Measurements from ENCODE around the gene NUDT22. TPM values are rescaled to one million over a fixed set of nuclear protein-coding genes. Genes with fewer than 3 reads are reported as not detected.
A peak's percentile ranks its signal among the peaks of the same experiment; 100 is the strongest.

Gene NUDT22
- total RNA-seq, 1 donor from 2014 or later, result 40.7 TPM

GRCh38 chr11:64231546-64231945 is 5.5 kb downstream of the NUDT22 start:
- peak overlapping the region; percentile 100 for H3K4me2 ChIP-seq (ENCODE audit: low read length)
- peaks cover 31% of the 10 kb centered on the region for H3K4me1 ChIP-seq (ENCODE audit: insufficient read depth, low read length)

GRCh38 chr11:64232182-64232966 is 6.3 kb downstream of the NUDT22 start:
- Mint-ChIP-seq H3K4me3 (ENCODE audit: unreplicated experiment) (peak overlapping the region; percentile 85), H3K4me1 (ENCODE audit: low read depth, unreplicated experiment) (peaks cover 7% of the 10 kb centered on the region), H3K36me3 (ENCODE audit: low read depth, unreplicated experiment) (no peaks in the 10 kb centered on the region), H3K27me3 (ENCODE audit: low read depth, unreplicated experiment) (no peaks in the 10 kb centered on the region), H3K27ac (ENCODE audit: unreplicated experiment) (no peak overlapping the region), H3K9me3 (ENCODE audit: unreplicated experiment) (no peaks in the 10 kb centered on the region)
- H3K79me2 ChIP-seq (ENCODE audit: insufficient read depth, low read length), result peaks cover 15% of the 10 kb centered on the region
- no peak overlapping the region for H2AFZ ChIP-seq (ENCODE audit: low read depth, low read length)
- H3K4me1 ChIP-seq (ENCODE audit: insufficient read depth, low read length), result peaks cover 23% of the 10 kb centered on the region
- H3K27ac ChIP-seq (ENCODE audit: low read depth, low read length), result no peak overlapping the region
- peaks cover 12% of the 10 kb centered on the region for H4K20me1 ChIP-seq (ENCODE audit: insufficient read depth, low read length)
- H3K36me3 ChIP-seq (ENCODE audit: insufficient read depth, low read length), result no peaks in the 10 kb centered on the region
- no peak for FAIRE-seq
- no peak for DNase-seq (ENCODE audit: low read depth)
- H3K27me3 ChIP-seq (ENCODE audit: insufficient read depth, low read length), result no peaks in the 10 kb centered on the region
- no peaks in the 10 kb centered on the region for H3K9me3 ChIP-seq (ENCODE audit: insufficient read depth, low read depth, low read length)
- H3K4me3 ChIP-seq (ENCODE audit: insufficient read depth, low read depth, low read length), result no peak overlapping the region
- H3K4me2 ChIP-seq (ENCODE audit: low read length), result no peak overlapping the region
- no peak for TF ChIP-seq EZH2 (IDR thresholded peaks at IDR 0.05; ENCODE audit: insufficient read depth, low read length)
- no peak for TF ChIP-seq CTCF (IDR thresholded peaks at IDR 0.05; ENCODE audit: insufficient read depth, low read depth, low read length)
- H3K9ac ChIP-seq (ENCODE audit: low read length), result no peak overlapping the region

More at GRCh38 chr11:64231546-64231945, 5.5 kb downstream of the NUDT22 start:
- Mint-ChIP-seq H3K27ac (ENCODE audit: unreplicated experiment) (no peak overlapping the region), H3K4me1 (ENCODE audit: low read depth, unreplicated experiment) (peaks cover 10% of the 10 kb centered on the region), H3K36me3 (ENCODE audit: low read depth, unreplicated experiment) (no peaks in the 10 kb centered on the region), H3K9me3 (ENCODE audit: unreplicated experiment) (no peaks in the 10 kb centered on the region), H3K4me3 (ENCODE audit: unreplicated experiment) (peak overlapping the region; percentile 85), H3K27me3 (ENCODE audit: low read depth, unreplicated experiment) (no peaks in the 10 kb centered on the region)
- Histone ChIP-seq H2AFZ (ENCODE audit: low read depth, low read length) (no peak overlapping the region), H3K9ac (ENCODE audit: low read length) (no peak overlapping the region), H3K36me3 (ENCODE audit: insufficient read depth, low read length) (no peaks in the 10 kb centered on the region), H3K27ac (ENCODE audit: low read depth, low read length) (no peak overlapping the region), H3K9me3 (ENCODE audit: insufficient read depth, low read depth, low read length) (no peaks in the 10 kb centered on the region), H3K27me3 (ENCODE audit: insufficient read depth, low read length) (no peaks in the 10 kb centered on the region), H3K4me3 (ENCODE audit: insufficient read depth, low read depth, low read length) (no peak overlapping the region), H4K20me1 (ENCODE audit: insufficient read depth, low read length) (peaks cover 14% of the 10 kb centered on the region), H3K79me2 (ENCODE audit: insufficient read depth, low read length) (peaks cover 24% of the 10 kb centered on the region)
- DNase-seq (ENCODE audit: low read depth) (no peak), FAIRE-seq (no peak)
- no peak for TF ChIP-seq EZH2 (IDR thresholded peaks at IDR 0.05; ENCODE audit: insufficient read depth, low read length)
- TF ChIP-seq CTCF (IDR thresholded peaks at IDR 0.05; ENCODE audit: insufficient read depth, low read depth, low read length), result no peak

GRCh38 chr11:64232967-64233315 is 6.9 kb downstream of the NUDT22 start:
- no peaks in the 10 kb centered on the region for H3K9me3 Mint-ChIP-seq (ENCODE audit: unreplicated experiment)
- H3K27ac Mint-ChIP-seq (ENCODE audit: unreplicated experiment), result no peak overlapping the region
- H3K4me1 Mint-ChIP-seq (ENCODE audit: low read depth, unreplicated experiment), result peaks cover 3% of the 10 kb centered on the region
- no peaks in the 10 kb centered on the region for H3K9me3 ChIP-seq (ENCODE audit: insufficient read depth, low read depth, low read length)
- H3K4me2 ChIP-seq (ENCODE audit: low read length), result no peak overlapping the region
- no peak for FAIRE-seq
- no peak overlapping the region for H3K4me3 ChIP-seq (ENCODE audit: insufficient read depth, low read depth, low read length)
- H3K36me3 Mint-ChIP-seq (ENCODE audit: low read depth, unreplicated experiment), result no peaks in the 10 kb centered on the region
- DNase-seq (ENCODE audit: low read depth), result no peak
- peaks cover 12% of the 10 kb centered on the region for H3K79me2 ChIP-seq (ENCODE audit: insufficient read depth, low read length)
- H4K20me1 ChIP-seq (ENCODE audit: insufficient read depth, low read length), result peaks cover 11% of the 10 kb centered on the region
- H3K36me3 ChIP-seq (ENCODE audit: insufficient read depth, low read length), result peaks cover 4% of the 10 kb centered on the region
- no peaks in the 10 kb centered on the region for H3K27me3 Mint-ChIP-seq (ENCODE audit: low read depth, unreplicated experiment)
- peaks cover 20% of the 10 kb centered on the region for H3K4me1 ChIP-seq (ENCODE audit: insufficient read depth, low read length)
- no peak overlapping the region for H3K9ac ChIP-seq (ENCODE audit: low read length)
- H3K4me3 Mint-ChIP-seq (ENCODE audit: unreplicated experiment), result peak overlapping the region; percentile 66
- H2AFZ ChIP-seq (ENCODE audit: low read depth, low read length), result no peak overlapping the region
- no peaks in the 10 kb centered on the region for H3K27me3 ChIP-seq (ENCODE audit: insufficient read depth, low read length)
- no peak overlapping the region for H3K27ac ChIP-seq (ENCODE audit: low read depth, low read length)
- no peak for TF ChIP-seq CTCF (IDR thresholded peaks at IDR 0.05; ENCODE audit: insufficient read depth, low read depth, low read length)
- no peak for TF ChIP-seq EZH2 (IDR thresholded peaks at IDR 0.05; ENCODE audit: insufficient read depth, low read length)
